H54 (cell line): ENCODE measurements around the gene LRMDA.

Experiments
- DNase-seq: peaks from one replicate; pipeline ENCODE4 v3.0.0; 2011; ENCODE audit warnings: low spot score, mixed read lengths; ENCODE audit not compliant: insufficient read length
- FAIRE-seq: peaks from 3 replicates; lab custom pipeline; 2011; peaks lifted over from hg19 to GRCh38; lab: Jason Lieb, UNC
- POLR2A ChIP-seq: IDR thresholded peaks from 2 replicates; pipeline ENCODE4 v1.6.1; 2011; ENCODE audit warnings: low read depth, mild to moderate bottlenecking, low read length

Gene LRMDA

DNA sequence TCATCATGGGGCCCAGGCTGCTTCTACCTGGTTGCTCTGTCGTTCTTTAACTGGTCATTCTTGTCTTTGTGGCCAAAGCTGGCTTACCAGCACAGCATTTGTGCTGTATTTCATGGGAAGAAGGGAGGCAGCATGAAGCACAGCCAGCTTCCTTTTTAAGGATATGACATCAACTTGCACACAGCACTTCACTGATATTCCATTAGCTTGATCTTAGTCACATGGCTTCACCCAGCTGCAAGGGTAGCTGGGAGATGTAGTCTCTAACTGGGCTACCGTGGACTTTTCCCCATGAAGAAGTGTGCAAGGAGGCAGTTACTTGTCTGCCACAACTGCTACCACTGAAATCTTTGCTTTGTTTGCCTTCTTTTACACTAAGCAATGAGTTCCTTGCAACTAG is 525.2 kb downstream of the LRMDA start:
- FAIRE-seq, result no peak
- peak; percentile 10 for DNase-seq
- TF ChIP-seq POLR2A, result no peak

GRCh38 chr10:75957314-75958120 is 526.1 kb downstream of the LRMDA start:
- no peak for FAIRE-seq
- TF ChIP-seq POLR2A, result no peak
- no peak for DNase-seq

GRCh38 chr10:75959209-75959608 is 527.8 kb downstream of the LRMDA start:
- no peak for TF ChIP-seq POLR2A
- FAIRE-seq (peak; percentile 55), DNase-seq (peak; percentile 45)

- no peak for FAIRE-seq
- no peak for TF ChIP-seq POLR2A
These were observed 528.5 kb downstream of the LRMDA start for GRCh38 chr10:75959912-75960311.

GRCh38 chr10:75962395-75963061 is 531.1 kb downstream of the LRMDA start:
- DNase-seq (no peak), FAIRE-seq (no peak)
- no peak for TF ChIP-seq POLR2A

More at GRCh38 chr10:75959912-75960311, 528.5 kb downstream of the LRMDA start:
- DNase-seq, result no peak

DNA sequence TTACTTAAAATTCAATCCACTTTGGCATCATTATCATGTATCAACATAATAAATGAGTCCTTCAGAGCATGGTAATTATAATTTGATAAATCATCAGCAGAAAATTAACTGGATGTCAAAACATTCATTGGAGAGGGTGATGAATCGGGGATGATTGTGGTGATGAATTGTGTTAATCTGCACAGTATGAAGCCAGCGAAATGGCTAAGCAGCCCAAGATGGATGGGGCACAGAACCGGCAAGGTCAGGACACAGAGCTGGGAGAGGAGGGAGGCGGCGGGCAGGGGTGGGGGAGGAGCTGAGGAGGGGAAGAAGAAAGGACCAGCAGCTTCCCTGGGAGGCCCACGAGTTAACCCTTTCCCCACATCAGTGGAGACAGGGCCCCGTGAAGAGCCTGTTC is 536.1 kb downstream of the LRMDA start:
- no peak for DNase-seq
- FAIRE-seq, result no peak
- no peak for TF ChIP-seq POLR2A

GRCh38 chr10:75969031-75969430 is 537.6 kb downstream of the LRMDA start:
- TF ChIP-seq POLR2A, result no peak
- DNase-seq (no peak), FAIRE-seq (no peak)

GRCh38 chr10:75971402-75972211 is 540.2 kb downstream of the LRMDA start:
- TF ChIP-seq POLR2A, result no peak
- no peak for DNase-seq
- no peak for FAIRE-seq

DNA sequence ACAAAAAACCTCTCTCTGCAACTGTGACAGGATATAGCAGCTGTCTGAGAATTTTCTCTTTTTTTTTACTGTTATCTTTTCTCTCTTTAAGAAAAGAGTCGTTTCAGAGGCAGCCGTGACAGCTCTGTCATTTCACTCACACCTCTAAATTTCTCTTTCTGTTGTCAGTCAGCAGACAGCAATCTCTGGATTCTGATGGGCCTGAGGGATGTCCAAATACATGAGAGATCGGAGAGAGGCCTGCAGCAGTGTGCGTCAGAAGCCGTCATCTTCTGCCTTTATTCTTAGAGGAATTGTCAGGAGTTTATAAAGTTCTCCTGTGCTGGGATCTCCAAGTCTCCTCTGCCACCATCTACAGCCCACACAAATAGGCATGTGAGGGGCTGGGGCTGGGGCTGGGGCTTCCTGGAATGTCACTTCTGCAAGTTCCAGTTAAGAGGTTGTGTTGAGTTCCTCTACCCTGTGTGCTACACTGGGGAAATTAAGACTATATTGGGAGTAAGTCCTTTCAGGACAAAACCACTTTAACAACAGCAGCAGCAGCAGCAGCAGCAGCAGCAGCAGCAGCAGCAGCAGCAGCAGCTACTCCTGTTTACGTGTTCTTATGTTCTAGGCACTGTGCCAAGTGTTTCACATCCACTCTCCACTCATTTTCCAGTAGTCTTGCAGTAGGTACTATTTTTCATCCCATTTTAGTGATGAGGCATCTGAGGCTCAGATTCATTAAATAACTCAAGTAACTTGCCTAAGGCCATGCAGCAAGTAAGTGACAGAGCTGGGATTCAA is 541.3 kb downstream of the LRMDA start:
- no peak for TF ChIP-seq POLR2A
- FAIRE-seq (no peak), DNase-seq (no peak)

- DNase-seq (no peak), FAIRE-seq (no peak)
- TF ChIP-seq POLR2A, result no peak
These were observed 542.7 kb downstream of the LRMDA start for GRCh38 chr10:75974080-75974479.

DNA sequence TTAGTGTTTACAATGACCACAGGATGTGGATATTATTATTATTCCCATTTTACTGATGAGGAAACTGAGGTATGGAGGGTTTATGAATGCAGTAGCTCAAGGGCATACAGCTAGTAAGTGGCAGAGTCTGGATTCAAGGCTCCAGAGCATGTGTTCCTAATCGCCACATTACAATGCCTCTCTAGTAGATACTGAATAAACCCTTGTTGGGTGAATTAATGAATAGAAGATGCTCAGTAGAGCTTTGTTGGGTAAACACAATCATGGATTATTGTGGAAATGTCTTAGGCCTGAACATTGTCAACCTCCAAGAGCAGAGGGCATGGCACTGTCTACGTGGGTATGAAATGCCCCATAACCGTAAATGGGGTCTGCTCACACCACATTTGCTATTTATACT is 545.3 kb downstream of the LRMDA start:
- DNase-seq, result no peak
- FAIRE-seq, result no peak
- no peak for TF ChIP-seq POLR2A

- no peak for TF ChIP-seq POLR2A
- DNase-seq (no peak), FAIRE-seq (no peak)
These were observed 545.7 kb downstream of the LRMDA start for GRCh38 chr10:75977139-75977538.

DNA sequence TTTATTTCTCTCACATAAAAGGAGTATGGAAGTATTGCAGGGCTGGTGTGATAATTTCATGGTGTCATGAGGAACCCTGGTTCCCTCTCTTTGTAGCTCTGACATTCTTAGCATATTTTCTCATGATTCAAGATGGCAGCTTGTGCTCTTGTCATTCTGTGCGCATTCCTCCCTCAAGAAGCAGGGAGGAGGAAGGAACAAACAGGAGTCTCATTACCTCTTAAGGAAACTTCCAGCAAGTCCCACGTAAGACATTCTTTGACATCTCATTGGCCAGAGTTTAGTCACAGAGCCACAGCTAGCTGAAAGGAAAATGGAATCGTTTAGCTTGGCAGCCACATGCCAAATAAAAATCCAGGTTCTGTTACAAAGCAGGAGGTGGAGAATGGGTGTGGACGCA is 546.8 kb downstream of the LRMDA start:
- TF ChIP-seq POLR2A, result no peak
- FAIRE-seq (no peak), DNase-seq (no peak)
